Amygdala (tissue), 56 donors: ENCODE data around the gene FAM131B.

Experiments used
- DNase-seq, 56 donors: peaks; one replicate each; lab custom pipeline; 2025; lab: John Stamatoyannopoulos, UW

The FAM131B gene

GRCh38 chr7:143331179-143331801, 31.2 kb downstream of the FAM131B start:
- DNase-seq = no peak

GRCh38 chr7:143329471-143330170, 32.9 kb downstream of the FAM131B start:
- DNase-seq = no peak

GRCh38 chr7:143327903-143328302, 34.6 kb downstream of the FAM131B start:
- DNase-seq = no peak

- DNase-seq = no peak
Observed at GRCh38 chr7:143325240-143325639, 37.3 kb downstream of the FAM131B start.

- DNase-seq = no peak
Observed at GRCh38 chr7:143323653-143324052, 38.9 kb downstream of the FAM131B start.

- DNase-seq = no peak
Observed at GRCh38 chr7:143322760-143323633, 39.5 kb downstream of the FAM131B start.

GRCh38 chr7:143321734-143322133, 40.8 kb downstream of the FAM131B start:
- peak in 9 of 56 donors; percentile 1 to 19 (median 11) for DNase-seq

- DNase-seq = no peak
Observed at GRCh38 chr7:143321242-143321641, 41.3 kb downstream of the FAM131B start.

GRCh38 chr7:143320620-143321019, 41.9 kb downstream of the FAM131B start:
- DNase-seq = no peak

GRCh38 chr7:143318661-143319060, 43.9 kb downstream of the FAM131B start:
- DNase-seq = no peak

- no peak for DNase-seq
Observed at GRCh38 chr7:143316492-143316891, 46.0 kb downstream of the FAM131B start.

GRCh38 chr7:143315776-143316175, 46.7 kb downstream of the FAM131B start, which contains the start of gene CLCN1:
Gene CLCN1, plus strand, starts transcription at chr7:143316111. Its CDS starts 102 bp downstream, at chr7:143316213.
- DNase-seq = no peak

- DNase-seq = no peak
Observed at GRCh38 chr7:143314127-143314526, 48.4 kb downstream of the FAM131B start.

- DNase-seq = no peak
Observed at GRCh38 chr7:143308632-143309031, 53.9 kb downstream of the FAM131B start.

- peak in 38 of 56 donors; percentile 9 to 78 (median 38) for DNase-seq
Observed at GRCh38 chr7:143305423-143306070, 57.0 kb downstream of the FAM131B start.

- DNase-seq = no peak
Observed at GRCh38 chr7:143304938-143305337, 57.6 kb downstream of the FAM131B start.

- DNase-seq = no peak
Observed at GRCh38 chr7:143303733-143304132, 58.8 kb downstream of the FAM131B start.
